Left hindlimb (tissue), 1 donor: ENCODE results near the gene KRTAP12-2.
"Not testable (repeated sequence)": the region's sequence is repeated elsewhere in the genome, so short reads cannot be mapped to it uniquely, and the experiment has no call there.

Experiments used
- DNase-seq: peaks from one replicate; pipeline ENCODE4 v3.0.0-alpha.2; 2018

KRTAP12-2 gene

GRCh38 chr21:44649521-44650100 lies 17.1 kb downstream of the KRTAP12-2 start:
- DNase-seq: no peak

GRCh38 chr21:44648557-44649311 lies 18.0 kb downstream of the KRTAP12-2 start:
- DNase-seq: no peak

GRCh38 chr21:44647222-44647552 lies 19.5 kb downstream of the KRTAP12-2 start:
- no peak for DNase-seq

- not testable (repeated sequence) for DNase-seq
Measured at GRCh38 chr21:44646366-44647221, 20.1 kb downstream of the KRTAP12-2 start, which contains the start of gene KRTAP10-11. KRTAP10-11 (plus strand) TSS chr21:44646414; CDS start chr21:44646459, 45 bp downstream.

GRCh38 chr21:44644878-44645277 lies 21.8 kb downstream of the KRTAP12-2 start:
- no peak for DNase-seq

GRCh38 chr21:44643741-44644310 lies 22.9 kb downstream of the KRTAP12-2 start:
- DNase-seq: no peak

- DNase-seq: no peak
Measured at GRCh38 chr21:44640761-44641160, 26.0 kb downstream of the KRTAP12-2 start.

- DNase-seq: no peak
Measured at GRCh38 chr21:44639331-44639655, 27.4 kb downstream of the KRTAP12-2 start.

- DNase-seq: not testable (repeated sequence)
Measured at GRCh38 chr21:44638506-44639330, 28.0 kb downstream of the KRTAP12-2 start.

- DNase-seq: not testable (repeated sequence)
Measured at GRCh38 chr21:44637851-44638348, 28.8 kb downstream of the KRTAP12-2 start.

GRCh38 chr21:44637018-44637850 lies 29.5 kb downstream of the KRTAP12-2 start, which contains the start of gene KRTAP10-10:
KRTAP10-10 (plus strand) TSS chr21:44637356; CDS start chr21:44637418, 62 bp downstream.
- no peak for DNase-seq

- no peak for DNase-seq
Measured at GRCh38 chr21:44636209-44637017, 30.3 kb downstream of the KRTAP12-2 start.

- DNase-seq: no peak
Measured at GRCh38 chr21:44632067-44632466, 34.7 kb downstream of the KRTAP12-2 start.

- no peak for DNase-seq
Measured at GRCh38 chr21:44630440-44630839, 36.3 kb downstream of the KRTAP12-2 start.

GRCh38 chr21:44628707-44629391 lies 37.9 kb downstream of the KRTAP12-2 start:
- no peak for DNase-seq

GRCh38 chr21:44627831-44628233 lies 38.9 kb downstream of the KRTAP12-2 start:
- DNase-seq: not testable (repeated sequence)

- not testable (repeated sequence) for DNase-seq
Measured at GRCh38 chr21:44627181-44627822, 39.4 kb downstream of the KRTAP12-2 start.

- DNase-seq: no peak
Measured at GRCh38 chr21:44626673-44627143, 40.0 kb downstream of the KRTAP12-2 start, which contains the start of gene KRTAP10-9. KRTAP10-9 (plus strand) TSS chr21:44627093; CDS start chr21:44627172, 79 bp downstream.

- DNase-seq: no peak
Measured at GRCh38 chr21:44626262-44626661, 40.5 kb downstream of the KRTAP12-2 start.
